HG02610 (cell line): ENCODE results near the gene ALDOA.

ENCODE experiments used
- ATAC-seq: cut with Tn5 transposase; IDR thresholded peaks from one replicate; pipeline ENCODE4 v1.9.1; 2021; ENCODE audit warnings: mild to moderate bottlenecking, moderate library complexity; ENCODE audit not compliant: unreplicated experiment

The ALDOA gene

DNA sequence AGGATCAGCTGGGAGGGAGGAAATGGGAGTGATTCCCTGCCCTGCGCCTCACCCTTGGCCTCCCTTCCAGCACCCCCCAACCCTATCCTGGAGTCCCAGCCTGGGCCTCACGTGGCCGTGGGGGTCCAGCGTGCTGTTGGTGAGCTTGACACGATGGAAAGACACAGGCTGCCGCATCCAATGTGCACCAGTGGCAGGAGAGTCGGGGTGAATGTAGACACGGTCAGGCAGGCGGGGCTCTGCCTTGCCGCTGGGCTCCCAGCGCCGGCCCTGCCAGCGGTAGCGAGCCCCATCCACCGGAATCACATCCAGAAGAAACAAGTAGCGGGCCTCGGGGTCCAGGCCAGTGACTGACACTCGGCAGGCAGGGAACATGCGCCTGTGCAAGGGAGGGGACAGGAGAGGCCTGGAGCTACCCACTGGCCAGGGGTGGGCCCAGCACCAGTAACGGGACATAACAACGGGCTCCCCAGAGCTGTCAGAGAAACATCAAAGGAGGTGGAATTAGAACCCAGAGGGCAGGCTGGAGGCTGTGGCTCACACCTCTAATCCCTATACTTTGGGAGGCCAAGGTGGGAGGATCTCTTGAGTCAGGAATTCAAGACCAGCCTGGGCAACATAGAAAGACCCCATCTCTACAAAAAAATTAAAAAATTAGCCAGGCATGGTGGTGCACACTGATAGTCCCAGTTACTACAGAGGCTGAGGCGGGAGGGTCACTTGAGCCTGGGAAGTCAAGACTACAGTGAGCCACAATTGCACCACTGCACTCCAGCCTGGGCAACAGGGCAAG, 23.5 kb downstream of the ALDOA start:
- ATAC-seq, result no peak

DNA sequence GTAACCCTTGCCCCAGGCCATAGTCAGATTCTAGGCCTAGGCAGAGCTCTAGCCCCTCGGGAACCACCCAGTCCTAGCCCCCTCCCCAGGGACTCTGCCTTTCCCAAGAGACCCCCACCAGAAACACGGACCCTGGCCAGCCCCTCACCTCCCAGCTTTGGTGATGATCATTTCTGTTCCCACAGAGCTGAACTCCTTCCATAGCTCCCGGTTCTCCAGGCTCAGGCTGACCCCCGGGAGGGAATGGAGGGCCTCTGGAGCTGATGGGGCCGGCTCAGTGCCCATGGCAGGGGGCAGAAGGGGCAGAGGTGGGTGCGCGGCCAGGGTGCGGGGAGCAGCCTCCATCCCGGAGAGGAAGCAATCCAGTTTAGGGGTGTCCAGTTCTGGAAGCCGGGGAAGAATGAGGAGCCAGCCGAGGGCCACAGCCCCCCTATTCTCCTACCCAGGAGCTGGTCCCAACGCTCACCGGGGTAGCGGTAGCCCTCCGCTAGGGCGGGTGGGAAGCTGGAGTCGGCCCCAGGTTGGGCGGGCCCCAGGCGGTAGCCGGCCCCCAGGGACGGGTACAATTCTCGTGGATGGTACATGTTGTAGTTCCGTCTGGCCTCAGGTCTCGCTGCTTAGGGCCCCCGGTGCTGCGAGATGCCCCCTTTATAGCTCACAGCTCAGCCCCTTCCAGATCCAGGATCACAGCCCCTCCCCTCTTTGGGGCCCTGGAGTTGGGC, 25.2 kb downstream of the ALDOA start:
- ATAC-seq, result no peak

DNA sequence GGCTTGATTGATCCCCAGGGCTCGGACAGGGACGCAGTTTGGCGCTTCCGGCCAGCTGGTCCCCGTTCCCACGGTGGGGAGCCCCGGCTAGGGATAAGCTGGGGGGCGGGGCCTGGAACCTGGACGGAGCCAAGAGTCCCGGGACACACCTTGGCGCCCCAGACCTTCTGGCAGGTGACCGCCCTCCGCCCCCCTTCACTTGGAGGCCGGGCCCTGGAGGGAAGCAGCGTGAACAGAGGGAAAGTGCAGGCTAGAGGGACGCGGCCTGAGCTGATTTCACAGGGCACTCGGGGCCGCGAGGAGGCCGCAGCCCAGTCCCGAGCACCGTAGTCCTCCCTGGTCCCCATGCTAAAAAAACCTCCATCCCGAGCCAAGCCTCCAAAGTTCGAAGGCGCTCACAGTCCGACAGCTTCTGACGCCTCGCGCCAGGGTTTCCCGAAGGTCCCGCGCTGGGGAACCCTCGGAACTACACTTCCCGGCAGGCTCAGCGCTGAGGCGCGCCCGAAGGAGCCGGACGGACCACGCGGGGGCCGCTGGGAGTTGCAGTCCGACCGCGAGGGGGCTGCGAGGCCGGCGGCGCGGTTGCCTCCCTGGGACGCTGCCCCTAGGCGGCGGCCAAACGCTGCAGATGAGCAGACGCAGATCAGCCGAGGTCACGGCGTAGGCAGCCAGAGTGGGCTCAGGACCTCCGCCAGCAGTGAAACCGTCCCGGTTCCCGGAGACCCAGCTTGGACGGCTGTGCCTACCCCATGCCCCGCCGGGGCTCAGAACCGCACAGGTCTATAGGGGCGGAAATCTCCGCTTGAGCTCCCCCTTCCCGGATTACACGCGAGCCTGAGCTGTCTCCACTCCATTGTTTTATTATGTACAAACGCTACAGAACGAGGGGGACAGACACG, 26.2 kb downstream of the ALDOA start, which contains the start of gene TBX6:
Gene TBX6 (minus strand): TSS at position 451 of the 899 bp plus-strand sequence. CDS start 731 bp downstream, outside the sequence.
- peak; percentile 58 for ATAC-seq

DNA sequence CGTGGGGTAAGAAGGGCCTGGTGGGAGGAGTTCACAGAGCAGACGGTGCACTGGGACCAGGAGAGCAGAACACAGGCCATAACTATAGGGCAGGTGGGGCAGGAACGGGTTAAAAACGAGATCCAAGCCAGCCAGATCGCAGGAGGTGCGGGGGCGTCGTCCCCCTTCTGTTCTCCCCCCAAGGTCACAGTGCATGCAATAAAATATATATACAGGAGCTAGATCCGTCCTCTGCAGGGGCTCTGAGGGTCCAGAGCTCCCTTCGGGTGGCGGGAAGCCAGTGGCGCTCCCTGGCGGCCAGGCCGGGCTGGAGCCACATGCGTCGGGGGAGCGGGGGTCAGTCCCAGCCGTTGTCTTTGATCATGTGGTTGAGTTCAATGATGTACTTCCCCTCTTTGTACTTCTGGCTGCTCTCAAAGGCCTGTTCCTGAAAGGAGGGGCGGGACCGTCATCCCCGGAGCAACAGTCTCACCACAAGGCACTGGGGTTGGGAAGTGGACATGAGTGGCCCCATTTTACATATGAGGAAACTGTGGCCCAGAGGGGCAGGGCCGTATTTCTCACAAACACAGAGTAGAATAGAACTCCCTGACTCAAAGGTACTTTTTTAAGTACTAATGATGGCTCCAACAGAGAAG, 26.9 kb downstream of the ALDOA start:
- peak; percentile 39 for ATAC-seq

DNA sequence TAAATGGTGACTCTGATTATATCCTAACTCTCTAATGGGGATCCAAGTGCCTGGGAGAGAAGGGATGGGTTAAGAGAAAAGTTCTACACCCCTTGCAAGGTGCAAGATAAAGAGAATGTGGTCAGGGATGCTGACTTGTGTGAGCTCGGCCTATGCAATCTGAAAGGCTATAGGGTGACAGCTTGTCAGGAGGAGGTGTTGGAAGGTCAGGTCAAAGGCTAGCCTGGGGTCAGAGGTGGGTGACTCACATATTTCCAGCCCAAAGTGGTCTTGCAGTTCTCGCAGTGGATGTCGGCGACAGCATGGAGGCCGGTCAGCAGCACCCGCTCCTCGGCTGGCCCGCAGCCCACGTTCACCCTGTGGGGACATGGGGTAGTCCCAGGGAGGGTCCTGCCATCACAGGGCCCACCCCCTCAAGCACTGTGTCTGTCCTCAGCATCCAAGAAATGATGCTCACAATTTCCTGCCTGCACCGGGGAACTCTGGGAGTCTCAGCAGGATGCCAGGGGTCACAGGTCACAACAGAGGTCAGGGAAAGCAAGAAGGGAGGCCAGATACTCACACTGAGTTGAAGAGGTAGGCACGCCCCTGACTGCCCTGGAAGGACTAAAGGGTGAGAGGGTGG, 29.1 kb downstream of the ALDOA start:
- ATAC-seq, result no peak

DNA sequence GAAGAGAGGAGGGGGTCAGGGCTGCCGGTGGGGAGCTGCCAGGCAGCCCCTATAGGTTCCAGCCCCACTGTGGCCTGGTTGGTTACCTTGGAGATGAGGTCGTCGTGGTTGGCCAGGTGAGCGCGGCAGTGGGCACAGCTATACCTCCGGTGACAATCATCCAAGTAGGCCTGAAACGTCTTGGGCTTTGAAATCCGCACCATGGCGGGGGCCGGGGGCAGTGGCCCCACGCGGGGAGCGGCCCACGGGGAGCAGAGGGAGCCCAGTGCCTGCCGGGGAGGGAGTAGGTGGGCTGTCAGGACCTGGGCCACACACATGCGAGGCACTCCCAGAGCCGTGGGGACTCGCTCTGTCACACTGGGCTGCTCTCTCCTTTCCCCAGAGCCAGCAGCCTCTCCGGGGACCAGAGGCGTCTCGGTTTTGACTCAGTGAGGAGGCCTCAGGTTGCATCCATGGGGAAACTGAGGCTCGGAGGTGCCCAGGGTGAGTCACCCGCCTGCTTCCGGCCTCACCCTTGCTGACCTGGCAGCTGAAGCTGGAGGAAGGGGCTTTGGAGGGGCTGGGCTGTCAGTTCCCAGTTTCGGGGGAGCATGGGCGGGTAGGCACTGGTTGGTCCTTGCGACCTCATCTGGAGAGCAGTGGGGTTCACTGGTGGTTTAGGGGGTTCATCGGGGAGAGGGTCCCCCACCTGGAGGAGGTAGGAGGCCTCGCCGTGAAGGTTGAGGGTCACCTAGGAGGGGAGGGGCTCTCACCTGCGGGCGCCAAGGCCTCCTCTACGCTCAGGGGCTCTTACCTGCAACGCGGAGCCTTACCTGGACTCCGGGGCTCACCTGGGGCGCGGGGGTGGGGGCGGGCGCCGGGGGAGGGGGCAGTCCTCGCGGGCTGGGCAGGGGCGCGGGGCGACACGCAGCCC, 29.9 kb downstream of the ALDOA start:
- ATAC-seq, result no peak

DNA sequence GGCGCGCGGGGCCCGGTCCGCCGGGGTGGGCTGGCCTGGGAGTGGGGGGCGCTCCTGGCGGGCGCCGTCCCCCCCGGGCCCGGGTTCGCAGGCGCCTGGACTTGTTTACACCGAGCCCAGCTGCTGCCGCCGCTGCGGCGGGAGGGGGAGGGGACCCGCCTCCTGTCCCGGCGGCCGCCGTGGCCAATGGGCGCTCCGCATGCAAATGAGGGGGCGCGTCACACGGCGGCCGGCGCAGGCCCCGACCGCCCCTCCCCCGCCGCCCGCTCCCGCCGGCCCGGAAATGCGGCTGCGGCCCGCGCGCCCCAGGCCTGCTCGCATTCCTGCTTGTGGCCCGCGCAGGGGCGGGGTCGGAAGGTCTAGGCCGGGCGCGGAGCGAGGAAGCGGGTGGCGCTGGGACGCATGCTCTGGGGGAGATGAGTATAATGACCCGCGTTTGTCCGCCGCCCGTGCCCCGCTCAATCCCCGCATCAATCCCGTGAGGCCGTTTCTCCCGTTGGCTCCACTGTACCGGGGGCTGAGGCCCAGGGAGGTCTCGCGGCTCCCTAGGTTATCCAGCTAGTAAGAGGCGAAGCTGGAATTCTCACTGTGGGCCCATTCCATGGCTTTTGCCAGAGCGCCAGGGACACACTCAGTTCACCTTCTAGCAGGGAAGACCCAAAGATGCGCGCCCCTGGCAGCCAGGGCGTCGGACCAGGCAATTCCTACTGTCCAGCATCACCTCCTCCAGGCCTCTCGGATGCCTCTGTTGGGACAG, 30.7 kb downstream of the ALDOA start, which contains the start of gene YPEL3:
Gene YPEL3 (minus strand): TSS at position 109 of the 757 bp plus-strand sequence. CDS start 731 bp downstream, outside the sequence.
- ATAC-seq, result peak; percentile 34

DNA sequence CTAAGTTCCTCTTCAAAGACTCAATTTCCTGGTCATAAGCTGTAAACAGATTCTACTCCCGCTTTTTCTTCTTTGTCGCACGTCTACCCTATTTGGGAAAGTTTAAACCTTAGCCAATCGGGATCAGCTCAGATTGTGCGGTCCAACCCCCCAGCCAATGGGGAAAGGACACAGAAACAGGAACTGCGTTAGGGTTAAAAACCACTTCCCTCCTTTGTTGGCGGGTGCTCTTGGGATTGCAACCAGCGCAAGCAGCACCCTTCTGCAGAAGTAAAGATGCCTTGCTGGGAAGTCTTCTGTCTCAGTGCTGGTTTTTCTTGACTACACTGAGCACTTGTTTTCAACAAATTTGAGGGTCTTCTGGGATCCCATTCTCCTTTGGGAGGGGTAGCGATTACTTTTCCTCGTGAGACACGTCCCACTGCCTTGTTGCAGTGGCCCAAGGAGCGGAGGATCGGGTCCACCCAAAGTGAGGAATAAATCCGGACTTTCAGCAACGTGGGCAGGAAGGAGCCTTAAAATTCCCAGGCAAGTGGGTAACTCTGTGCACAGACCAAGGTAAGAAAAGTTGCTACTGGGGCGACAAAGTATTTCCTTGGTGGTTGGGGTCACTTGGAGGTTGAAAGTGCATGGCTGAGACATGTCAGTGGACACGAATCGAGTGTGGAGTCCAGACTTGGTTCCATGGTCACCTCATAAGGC, 31.5 kb downstream of the ALDOA start:
- ATAC-seq, result no peak

DNA sequence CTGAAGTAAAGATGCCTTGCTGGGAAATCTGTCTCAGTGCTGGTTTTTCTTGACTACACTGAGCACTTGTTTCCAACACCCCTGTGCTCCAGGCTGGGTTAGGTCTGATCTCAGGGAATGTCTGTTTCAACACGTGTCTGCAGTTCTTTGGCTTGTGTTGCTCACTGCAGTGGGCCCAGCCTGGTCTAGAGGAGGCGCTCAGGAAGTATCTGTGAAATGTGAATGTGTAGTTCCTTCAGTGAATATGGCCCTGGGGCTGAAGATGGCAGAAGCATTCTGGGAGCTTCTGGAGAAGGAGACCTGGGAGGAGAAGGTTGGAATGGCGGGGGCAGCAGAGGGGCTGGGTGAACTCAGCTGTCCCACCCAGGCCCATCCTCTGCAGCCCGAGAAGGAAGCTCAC, 38.5 kb downstream of the ALDOA start:
- no peak for ATAC-seq

DNA sequence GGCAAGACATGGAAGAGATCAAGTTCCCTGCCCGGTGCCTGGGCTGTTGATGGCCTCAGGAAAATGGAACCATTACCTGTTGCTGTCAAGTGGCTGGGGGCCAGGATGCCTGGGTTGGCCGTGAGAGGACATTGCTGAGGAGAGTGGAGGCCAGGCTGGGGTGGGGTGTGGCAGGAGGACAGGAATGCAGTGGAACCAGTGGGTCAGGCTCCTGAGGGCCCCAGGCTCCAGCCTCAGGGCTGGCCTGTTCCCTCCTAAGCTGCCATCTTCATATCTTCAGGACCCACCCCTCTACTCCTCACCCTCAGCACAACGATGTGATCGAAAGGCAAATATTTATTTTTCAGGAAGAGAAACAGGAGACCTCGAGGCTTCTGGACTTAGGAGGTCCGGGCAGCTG, 38.9 kb downstream of the ALDOA start:
- ATAC-seq, result no peak

DNA sequence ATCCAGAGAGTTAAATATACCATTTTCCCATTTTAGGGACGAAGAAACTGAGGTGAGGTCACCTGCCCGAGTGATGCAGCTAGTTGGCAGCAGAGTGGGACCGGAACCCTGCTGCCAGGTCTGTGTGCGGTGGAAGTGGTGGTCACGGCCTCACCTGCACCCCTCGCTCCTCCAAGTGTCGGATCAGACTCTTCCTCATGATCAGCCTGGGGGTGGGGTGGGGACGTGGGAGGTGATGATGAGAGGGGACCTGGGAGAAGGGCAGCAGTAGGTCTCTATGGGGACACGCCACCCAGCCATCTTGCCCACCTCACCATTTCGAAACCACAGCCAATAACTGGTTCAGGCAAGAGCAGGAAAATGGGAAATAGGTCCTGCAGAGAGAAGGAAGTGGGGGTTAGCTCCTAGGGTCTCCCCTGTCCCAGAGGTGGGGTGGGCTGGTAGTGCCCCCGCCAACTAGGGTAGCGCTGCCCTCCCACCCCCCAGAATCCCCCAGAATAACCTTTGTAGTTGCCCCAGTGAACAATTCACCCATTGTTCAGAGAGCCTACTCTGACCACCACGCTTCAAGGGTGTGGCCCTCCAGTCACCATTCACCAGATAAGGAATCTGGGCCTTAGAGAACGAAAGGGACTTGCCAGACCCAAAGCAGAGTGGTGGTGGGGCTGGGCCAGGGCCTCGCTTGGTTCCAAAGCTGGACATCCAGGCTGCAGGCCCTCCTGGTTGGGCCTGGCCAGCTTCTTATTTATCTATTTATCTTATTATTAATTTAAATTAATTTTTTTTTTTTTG, 42.7 kb downstream of the ALDOA start:
- no peak for ATAC-seq

DNA sequence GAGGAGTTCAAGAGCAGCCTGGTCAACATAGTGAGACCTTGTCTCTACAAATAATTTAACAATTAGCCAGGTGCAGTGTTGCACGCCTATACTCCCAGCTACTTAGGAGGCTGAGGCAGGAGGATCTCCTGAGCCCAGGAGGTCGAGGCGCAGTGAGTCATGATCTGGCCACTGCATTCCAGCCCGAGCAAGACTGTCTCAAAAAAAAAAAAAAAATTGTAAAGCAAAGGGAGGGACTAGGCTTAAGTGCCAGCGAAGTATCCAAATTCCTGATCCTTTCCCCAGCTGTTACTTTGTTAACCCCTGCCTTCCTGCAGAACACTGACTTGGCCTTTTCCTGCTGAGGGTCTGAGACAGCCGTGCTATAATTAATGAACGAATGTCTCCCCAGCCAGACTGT, 45.1 kb downstream of the ALDOA start:
- ATAC-seq, result no peak

DNA sequence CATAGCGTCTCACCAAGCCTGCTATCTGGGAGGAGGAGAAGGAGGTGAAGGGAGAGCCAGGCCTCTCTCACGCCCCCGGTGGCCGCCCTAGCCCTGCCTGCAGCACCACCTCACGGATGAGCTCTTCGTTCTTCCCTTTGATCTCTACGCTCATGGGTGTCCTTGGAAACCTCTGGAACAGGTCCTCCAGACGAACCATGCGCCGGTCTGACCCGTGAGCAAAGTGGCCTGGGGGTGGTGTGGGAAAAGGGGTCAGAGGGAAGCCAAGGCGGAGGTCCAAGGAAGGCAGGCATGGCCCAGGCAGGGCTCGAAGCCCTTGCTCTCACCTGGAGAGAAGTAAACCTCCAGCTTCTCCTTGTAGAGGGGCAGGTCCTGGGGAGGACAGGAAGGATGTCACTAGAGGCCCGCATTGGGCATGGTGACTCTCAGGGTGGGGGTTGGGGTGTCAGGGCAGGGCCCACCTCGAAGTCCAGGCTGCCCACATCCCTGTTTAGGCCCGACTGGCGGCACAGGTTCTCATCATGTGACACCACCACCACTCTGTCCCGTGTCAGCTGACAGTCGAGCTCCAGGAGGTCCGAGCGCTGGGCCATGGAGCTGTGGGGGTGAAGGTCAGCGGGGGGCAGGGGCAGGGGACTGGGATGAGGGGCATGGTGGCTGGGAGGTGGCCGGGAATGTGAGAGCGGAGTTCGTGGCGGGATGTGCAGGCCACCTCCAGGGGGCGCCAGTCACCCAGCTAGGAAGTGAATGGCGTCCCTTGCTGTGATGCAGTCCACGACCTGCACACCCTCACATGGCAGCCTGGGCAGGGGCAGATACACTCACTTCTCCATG, 46.9 kb downstream of the ALDOA start:
- ATAC-seq, result no peak

DNA sequence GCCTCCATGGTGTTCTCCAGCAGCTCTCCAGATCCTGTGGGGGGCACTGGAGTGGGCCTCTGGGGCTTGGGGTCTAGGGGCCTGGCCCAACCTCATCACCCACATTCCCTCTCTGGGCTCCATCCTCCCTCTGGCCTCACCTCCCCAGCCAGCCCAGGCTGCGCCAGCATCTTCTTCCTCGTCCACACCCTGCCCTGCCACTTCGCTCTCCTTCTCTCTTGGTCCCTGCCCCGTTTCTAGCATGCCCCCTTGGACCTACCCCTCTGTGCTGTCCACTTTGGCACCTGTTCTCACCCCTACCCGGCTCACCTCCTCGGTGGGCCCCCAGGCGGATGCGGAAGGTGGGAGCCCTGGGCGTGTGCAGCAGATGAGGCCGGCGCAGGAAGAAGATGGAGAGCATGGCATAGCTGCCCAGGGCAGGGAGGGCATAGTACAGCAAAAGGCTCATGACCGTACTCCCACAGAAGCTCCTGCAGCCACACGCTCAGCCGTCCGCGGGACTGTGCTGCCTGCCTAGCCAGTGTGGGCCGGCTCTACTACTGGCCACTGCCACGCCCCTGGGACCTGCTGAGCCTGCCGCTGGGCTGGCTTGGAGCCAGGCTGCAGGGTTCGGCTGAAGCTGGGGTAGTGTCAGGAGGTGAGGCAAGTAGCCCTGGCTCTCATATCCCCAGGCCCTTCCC, 47.6 kb downstream of the ALDOA start, which contains the start of gene GDPD3:
Gene GDPD3 (minus strand): TSS at position 507 of the 680 bp plus-strand sequence. CDS start 59 bp downstream, at position 448.
- ATAC-seq, result no peak

DNA sequence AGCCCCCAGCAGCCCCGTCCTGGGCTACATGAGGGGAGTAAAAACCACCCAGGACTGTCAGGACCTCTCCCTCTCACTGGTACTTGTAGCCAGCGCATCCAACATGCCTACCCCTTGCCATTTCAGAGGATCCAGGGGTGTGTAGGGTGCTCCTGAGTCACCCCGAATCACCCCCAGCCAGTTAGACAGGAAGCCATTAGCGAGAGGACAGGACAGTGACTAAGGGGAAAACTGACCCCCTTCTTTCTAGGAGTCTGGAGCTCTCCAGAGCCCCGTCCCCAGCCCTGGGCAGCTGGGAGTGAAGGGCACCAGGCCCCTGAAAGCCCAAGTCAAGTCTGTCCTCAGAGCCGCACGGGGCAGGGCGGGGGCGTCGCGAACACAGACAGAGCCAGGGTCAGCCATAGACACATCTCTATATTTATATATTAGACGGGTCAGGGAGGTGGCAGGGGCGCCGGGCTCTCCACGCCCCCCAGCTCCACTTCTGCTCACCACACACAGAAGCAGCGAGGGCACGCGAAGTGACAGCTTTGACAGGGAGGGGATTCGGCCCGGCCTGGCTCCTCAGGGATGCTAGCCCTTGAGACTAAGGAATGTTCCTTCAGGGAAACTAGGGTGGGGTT, 48.3 kb downstream of the ALDOA start:
- no peak for ATAC-seq
